Neural progenitor cell (in vitro differentiated cells): Measurements from ENCODE around the gene PYGB.

Experiments
- EZH2 ChIP-seq: fragments of 200-600 bp; sonication (generic); IDR thresholded peaks from 2 replicates; pipeline ENCODE4 v1.6.1; 2017; ENCODE audit warnings: antibody characterized with exemption, mild to moderate bottlenecking, moderate library complexity
- TF ChIP-seq, protein P1 (sequence below): fragments of 200-600 bp; sonication (generic); IDR thresholded peaks from 2 replicates; pipeline ENCODE4 v1.5.1; 2017; ENCODE audit warnings: antibody characterized with exemption, mild to moderate bottlenecking

DNA sequence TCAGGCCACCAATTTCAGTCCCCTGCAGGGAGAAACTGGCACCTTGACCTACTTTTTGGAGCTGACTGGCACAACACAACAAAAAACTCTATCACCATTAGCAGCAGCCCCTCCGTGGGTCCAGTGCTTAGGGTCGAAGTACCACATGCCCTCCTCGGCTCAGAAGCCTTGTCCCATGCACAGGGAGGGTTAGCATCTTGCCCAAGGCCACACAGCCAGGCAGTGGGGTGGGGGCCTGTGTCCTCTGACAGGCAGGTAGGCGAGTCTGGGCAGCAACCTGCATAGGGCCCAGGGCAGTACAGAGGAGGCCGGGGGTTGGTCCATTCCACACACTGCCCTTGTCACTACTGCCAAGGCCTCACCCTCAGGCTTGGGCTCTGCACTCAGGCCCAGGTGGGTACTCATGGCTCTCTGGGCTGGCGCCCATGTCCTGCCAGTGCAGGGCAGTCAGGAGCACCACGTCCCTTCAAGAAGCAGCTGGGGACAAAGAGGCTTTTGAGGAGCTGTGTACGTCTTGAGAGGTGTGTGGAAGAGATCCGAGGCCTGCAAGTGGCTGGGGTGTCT lies 53.6 kb downstream of the PYGB start:
- TF ChIP-seq, protein P1, sequence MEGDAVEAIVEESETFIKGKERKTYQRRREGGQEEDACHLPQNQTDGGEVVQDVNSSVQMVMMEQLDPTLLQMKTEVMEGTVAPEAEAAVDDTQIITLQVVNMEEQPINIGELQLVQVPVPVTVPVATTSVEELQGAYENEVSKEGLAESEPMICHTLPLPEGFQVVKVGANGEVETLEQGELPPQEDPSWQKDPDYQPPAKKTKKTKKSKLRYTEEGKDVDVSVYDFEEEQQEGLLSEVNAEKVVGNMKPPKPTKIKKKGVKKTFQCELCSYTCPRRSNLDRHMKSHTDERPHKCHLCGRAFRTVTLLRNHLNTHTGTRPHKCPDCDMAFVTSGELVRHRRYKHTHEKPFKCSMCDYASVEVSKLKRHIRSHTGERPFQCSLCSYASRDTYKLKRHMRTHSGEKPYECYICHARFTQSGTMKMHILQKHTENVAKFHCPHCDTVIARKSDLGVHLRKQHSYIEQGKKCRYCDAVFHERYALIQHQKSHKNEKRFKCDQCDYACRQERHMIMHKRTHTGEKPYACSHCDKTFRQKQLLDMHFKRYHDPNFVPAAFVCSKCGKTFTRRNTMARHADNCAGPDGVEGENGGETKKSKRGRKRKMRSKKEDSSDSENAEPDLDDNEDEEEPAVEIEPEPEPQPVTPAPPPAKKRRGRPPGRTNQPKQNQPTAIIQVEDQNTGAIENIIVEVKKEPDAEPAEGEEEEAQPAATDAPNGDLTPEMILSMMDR = no peak
- TF ChIP-seq EZH2 = no peak
